Measurements from ENCODE around the gene TNFRSF8. TPM values are rescaled to one million over a fixed set of nuclear protein-coding genes. Genes with fewer than 3 reads are reported as not detected.

The TNFRSF8 gene
- total and polyA plus RNA-seq, 9 of the 15 experiments (the other 6 are each of a cell fraction or from before 2014, with no cell fraction given), result 3.5 to 38.4 (median 17.1) TPM

DNA sequence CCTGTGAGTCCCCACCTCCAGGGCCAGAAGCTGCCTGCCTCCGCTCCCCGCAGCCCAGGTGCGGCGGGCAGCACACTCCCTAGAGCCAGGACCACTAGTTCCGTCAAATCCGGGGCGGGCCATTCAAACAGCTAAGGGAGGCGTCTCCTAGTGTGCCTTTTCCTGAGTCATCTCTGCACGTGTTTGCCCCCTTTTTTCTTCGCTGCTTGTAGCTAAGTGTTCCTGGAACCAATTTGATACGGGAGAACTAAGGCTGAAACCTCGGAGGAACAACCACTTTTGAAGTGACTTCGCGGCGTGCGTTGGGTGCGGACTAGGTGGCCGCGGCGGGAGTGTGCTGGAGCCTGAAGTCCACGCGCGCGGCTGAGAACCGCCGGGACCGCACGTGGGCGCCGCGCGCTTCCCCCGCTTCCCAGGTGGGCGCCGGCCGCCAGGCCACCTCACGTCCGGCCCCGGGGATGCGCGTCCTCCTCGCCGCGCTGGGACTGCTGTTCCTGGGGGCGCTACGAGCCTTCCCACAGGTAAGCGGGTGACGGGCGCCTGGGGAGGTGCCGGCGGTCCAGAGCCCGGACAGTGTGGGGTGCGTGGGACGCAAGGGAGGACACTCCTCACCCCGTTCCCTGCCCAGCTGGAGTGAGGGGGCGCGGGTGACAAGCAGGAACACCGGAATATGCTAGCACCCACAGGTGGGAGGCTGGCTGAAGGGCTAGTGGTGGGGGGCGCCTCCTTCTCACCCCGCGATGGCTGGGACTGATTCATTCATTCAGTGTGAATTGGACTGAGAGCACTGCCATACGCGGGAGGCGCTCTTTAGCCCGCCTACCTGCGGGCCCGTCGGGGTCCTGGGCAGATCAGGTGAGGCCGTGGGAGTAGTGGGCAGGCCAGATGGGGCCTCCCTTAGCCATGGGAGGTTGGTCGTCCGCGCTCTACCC lies at the start of gene TNFRSF8 (continued):
- TF ChIP-seq, protein P1, sequence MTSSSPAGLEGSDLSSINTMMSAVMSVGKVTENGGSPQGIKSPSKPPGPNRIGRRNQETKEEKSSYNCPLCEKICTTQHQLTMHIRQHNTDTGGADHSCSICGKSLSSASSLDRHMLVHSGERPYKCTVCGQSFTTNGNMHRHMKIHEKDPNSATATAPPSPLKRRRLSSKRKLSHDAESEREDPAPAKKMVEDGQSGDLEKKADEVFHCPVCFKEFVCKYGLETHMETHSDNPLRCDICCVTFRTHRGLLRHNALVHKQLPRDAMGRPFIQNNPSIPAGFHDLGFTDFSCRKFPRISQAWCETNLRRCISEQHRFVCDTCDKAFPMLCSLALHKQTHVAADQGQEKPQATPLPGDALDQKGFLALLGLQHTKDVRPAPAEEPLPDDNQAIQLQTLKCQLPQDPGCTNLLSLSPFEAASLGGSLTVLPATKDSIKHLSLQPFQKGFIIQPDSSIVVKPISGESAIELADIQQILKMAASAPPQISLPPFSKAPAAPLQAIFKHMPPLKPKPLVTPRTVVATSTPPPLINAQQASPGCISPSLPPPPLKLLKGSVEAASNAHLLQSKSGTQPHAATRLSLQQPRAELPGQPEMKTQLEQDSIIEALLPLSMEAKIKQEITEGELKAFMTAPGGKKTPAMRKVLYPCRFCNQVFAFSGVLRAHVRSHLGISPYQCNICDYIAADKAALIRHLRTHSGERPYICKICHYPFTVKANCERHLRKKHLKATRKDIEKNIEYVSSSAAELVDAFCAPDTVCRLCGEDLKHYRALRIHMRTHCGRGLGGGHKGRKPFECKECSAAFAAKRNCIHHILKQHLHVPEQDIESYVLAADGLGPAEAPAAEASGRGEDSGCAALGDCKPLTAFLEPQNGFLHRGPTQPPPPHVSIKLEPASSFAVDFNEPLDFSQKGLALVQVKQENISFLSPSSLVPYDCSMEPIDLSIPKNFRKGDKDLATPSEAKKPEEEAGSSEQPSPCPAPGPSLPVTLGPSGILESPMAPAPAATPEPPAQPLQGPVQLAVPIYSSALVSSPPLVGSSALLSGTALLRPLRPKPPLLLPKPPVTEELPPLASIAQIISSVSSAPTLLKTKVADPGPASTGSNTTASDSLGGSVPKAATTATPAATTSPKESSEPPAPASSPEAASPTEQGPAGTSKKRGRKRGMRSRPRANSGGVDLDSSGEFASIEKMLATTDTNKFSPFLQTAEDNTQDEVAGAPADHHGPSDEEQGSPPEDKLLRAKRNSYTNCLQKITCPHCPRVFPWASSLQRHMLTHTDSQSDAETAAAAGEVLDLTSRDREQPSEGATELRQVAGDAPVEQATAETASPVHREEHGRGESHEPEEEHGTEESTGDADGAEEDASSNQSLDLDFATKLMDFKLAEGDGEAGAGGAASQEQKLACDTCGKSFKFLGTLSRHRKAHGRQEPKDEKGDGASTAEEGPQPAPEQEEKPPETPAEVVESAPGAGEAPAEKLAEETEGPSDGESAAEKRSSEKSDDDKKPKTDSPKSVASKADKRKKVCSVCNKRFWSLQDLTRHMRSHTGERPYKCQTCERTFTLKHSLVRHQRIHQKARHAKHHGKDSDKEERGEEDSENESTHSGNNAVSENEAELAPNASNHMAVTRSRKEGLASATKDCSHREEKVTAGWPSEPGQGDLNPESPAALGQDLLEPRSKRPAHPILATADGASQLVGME (CRISPR knock-in tag; IDR thresholded peaks at IDR 0.05), result 0 out of 2 replicates have a peak, but pooled peaks have one; percentile 72
- no peak for TF ChIP-seq CBX8 (IDR thresholded peaks at IDR 0.05; ENCODE audit: borderline replicate concordance, extremely low read depth, low read depth, low read length, poor library complexity, severe bottlenecking)
- peak; percentile 99 for TF ChIP-seq MGA (IDR thresholded peaks at IDR 0.05)
- TF ChIP-seq ELK1 (CRISPR knock-in tag; IDR thresholded peaks at IDR 0.05), result no peak
- peak; percentile 86 for TF ChIP-seq ZBTB1 (CRISPR knock-in tag; IDR thresholded peaks at IDR 0.05; ENCODE audit: borderline replicate concordance, low read depth)
- TF ChIP-seq NEUROD1 (IDR thresholded peaks at IDR 0.05; ENCODE audit: borderline replicate concordance, low read depth, low read length, partially characterized antibody), result peak; percentile 12
